Activated CD8-positive, alpha-beta memory T cell treated with anti-CD3 and anti-CD28 coated beads, Interleukin-2, amount 10 ng/mL, durations not matched to agents 7 days and 5 days (primary cell): Measurements from ENCODE around the gene GPR179. TPM values are rescaled to one million over a fixed set of nuclear protein-coding genes. Genes with fewer than 3 reads are reported as not detected.

Source experiments
- ATAC-seq: fragments of 150-1000 bp; cut with Tn5 transposase; one replicate; pipeline ENCODE4 v1.10.0; 2021; ENCODE audit warnings: moderate library complexity
- CTCF ChIA-PET: fragments of 350-600 bp; sonication (Branson Sonifier 250); formaldehyde crosslinking; loops from one replicate; lab custom pipeline; 2021; ENCODE audit warnings: antibody characterized with exemption; lab: Charles Lee
- DNase-seq: peaks from one replicate; pipeline ENCODE4 v3.0.0-alpha.2; 2020
- H3K27ac Mint-ChIP-seq: one replicate; pipeline ENCODE4 v1.8.0; 2021; ENCODE audit warnings: mild to moderate bottlenecking, mixed read lengths
- H3K27me3 Mint-ChIP-seq: one replicate; pipeline ENCODE4 v1.8.0; 2021; ENCODE audit warnings: mixed read lengths
- H3K36me3 Mint-ChIP-seq: one replicate; pipeline ENCODE4 v1.8.0; 2021; ENCODE audit warnings: mild to moderate bottlenecking, mixed read lengths
- H3K4me1 Mint-ChIP-seq: one replicate; pipeline ENCODE4 v1.8.0; 2021; ENCODE audit warnings: mixed read lengths
- H3K4me3 Mint-ChIP-seq: one replicate; pipeline ENCODE4 v1.8.0; 2021; ENCODE audit warnings: mild to moderate bottlenecking, moderate library complexity, mixed read lengths
- H3K9me3 Mint-ChIP-seq: one replicate; pipeline ENCODE4 v1.8.0; 2022; ENCODE audit warnings: low read depth, mixed read lengths
- total RNA-seq, 2 experiments: library from RNA; stranded (reverse); gene quantifications; one replicate each; pipeline ENCODE4 v1.2.3, GENCODE V29; 2021

GPR179 gene
- total RNA-seq, 2 experiments from 2014 or later = 0.02 TPM; not detected in 1

GRCh38 chr17:38338053-38338452 is 5.7 kb downstream of the GPR179 start:
- no peak overlapping the region for H3K27ac Mint-ChIP-seq
- no peaks in the 10 kb centered on the region for H3K9me3 Mint-ChIP-seq
- no peaks in the 10 kb centered on the region for H3K4me1 Mint-ChIP-seq
- peaks cover 4% of the 10 kb centered on the region for H3K27me3 Mint-ChIP-seq
- no peaks in the 10 kb centered on the region for H3K36me3 Mint-ChIP-seq
- H3K4me3 Mint-ChIP-seq = no peak overlapping the region
- no peak for DNase-seq
- no peak for ATAC-seq
- CTCF ChIA-PET = interaction anchor here (0.9 to 2.5 kb wide), 2 partner anchors 11 to 86 kb away, joined by 3 to 18 read pairs; no protein-coding TSS in a partner anchor

- Mint-ChIP-seq H3K4me1 (no peaks in the 10 kb centered on the region), H3K9me3 (no peaks in the 10 kb centered on the region), H3K27ac (no peak overlapping the region), H3K27me3 (peaks cover 4% of the 10 kb centered on the region), H3K4me3 (no peak overlapping the region), H3K36me3 (no peaks in the 10 kb centered on the region)
- ATAC-seq (no peak), DNase-seq (no peak)
- CTCF ChIA-PET = no interaction called here
Measured at GRCh38 chr17:38336838-38337237, 6.9 kb downstream of the GPR179 start.

GRCh38 chr17:38334480-38335364 is 9.0 kb downstream of the GPR179 start:
- no peak overlapping the region for H3K27ac Mint-ChIP-seq
- CTCF ChIA-PET = interaction anchor here (1.0 to 2.8 kb wide), 5 partner anchors 8 to 224 kb away, joined by 3 to 15 read pairs (median 4); no protein-coding TSS in a partner anchor
- no peak for ATAC-seq
- no peak for DNase-seq
- H3K36me3 Mint-ChIP-seq = no peaks in the 10 kb centered on the region
- H3K4me1 Mint-ChIP-seq = no peaks in the 10 kb centered on the region
- H3K4me3 Mint-ChIP-seq = no peak overlapping the region
- no peaks in the 10 kb centered on the region for H3K9me3 Mint-ChIP-seq
- no peaks in the 10 kb centered on the region for H3K27me3 Mint-ChIP-seq

GRCh38 chr17:38333635-38334295 is 10.0 kb downstream of the GPR179 start:
- H3K27ac Mint-ChIP-seq = no peak overlapping the region
- DNase-seq = peak; percentile 66
- H3K9me3 Mint-ChIP-seq = no peaks in the 10 kb centered on the region
- peak; percentile 70 for ATAC-seq
- H3K4me1 Mint-ChIP-seq = no peaks in the 10 kb centered on the region
- H3K4me3 Mint-ChIP-seq = no peak overlapping the region
- CTCF ChIA-PET = interaction anchor here (0.6 to 2.8 kb wide), 8 partner anchors 10 to 225 kb away, joined by 3 to 15 read pairs (median 4); no protein-coding TSS in a partner anchor
- H3K36me3 Mint-ChIP-seq = no peaks in the 10 kb centered on the region
- H3K27me3 Mint-ChIP-seq = no peaks in the 10 kb centered on the region

GRCh38 chr17:38332735-38333134 is 11.0 kb downstream of the GPR179 start:
- no peaks in the 10 kb centered on the region for H3K9me3 Mint-ChIP-seq
- CTCF ChIA-PET = interaction anchor here (0.8 to 2.8 kb wide), 7 partner anchors 9 to 83 kb away, joined by 3 to 15 read pairs (median 6); no protein-coding TSS in a partner anchor
- no peaks in the 10 kb centered on the region for H3K36me3 Mint-ChIP-seq
- no peak for ATAC-seq
- no peak for DNase-seq
- no peaks in the 10 kb centered on the region for H3K4me1 Mint-ChIP-seq
- no peak overlapping the region for H3K4me3 Mint-ChIP-seq
- no peak overlapping the region for H3K27ac Mint-ChIP-seq
- no peaks in the 10 kb centered on the region for H3K27me3 Mint-ChIP-seq

- Mint-ChIP-seq H3K4me1 (peaks cover 5% of the 10 kb centered on the region), H3K36me3 (no peaks in the 10 kb centered on the region), H3K4me3 (no peak overlapping the region), H3K27me3 (no peaks in the 10 kb centered on the region), H3K9me3 (no peaks in the 10 kb centered on the region), H3K27ac (no peak overlapping the region)
- CTCF ChIA-PET = interaction anchor here (1.2 to 2.0 kb wide), 3 partner anchors 9 to 84 kb away, joined by 4 to 13 read pairs (median 9); no protein-coding TSS in a partner anchor
- DNase-seq = no peak
- no peak for ATAC-seq
Measured at GRCh38 chr17:38330941-38331411, 12.8 kb downstream of the GPR179 start.

GRCh38 chr17:38329808-38330730 is 13.7 kb downstream of the GPR179 start:
- no peaks in the 10 kb centered on the region for H3K9me3 Mint-ChIP-seq
- ATAC-seq (no peak), DNase-seq (no peak)
- no peak overlapping the region for H3K27ac Mint-ChIP-seq
- no peaks in the 10 kb centered on the region for H3K36me3 Mint-ChIP-seq
- no peaks in the 10 kb centered on the region for H3K27me3 Mint-ChIP-seq
- H3K4me3 Mint-ChIP-seq = no peak overlapping the region
- H3K4me1 Mint-ChIP-seq = peaks cover 5% of the 10 kb centered on the region
- CTCF ChIA-PET = interaction anchor here (2.0 kb wide), 1 partner anchor 8 kb away, joined by 13 read pairs; no protein-coding TSS in a partner anchor

GRCh38 chr17:38329284-38329683 is 14.5 kb downstream of the GPR179 start:
- ATAC-seq (no peak), DNase-seq (no peak)
- CTCF ChIA-PET = no interaction called here
- Mint-ChIP-seq H3K36me3 (no peaks in the 10 kb centered on the region), H3K27ac (no peak overlapping the region), H3K4me3 (no peak overlapping the region), H3K27me3 (no peaks in the 10 kb centered on the region), H3K4me1 (peaks cover 5% of the 10 kb centered on the region), H3K9me3 (no peaks in the 10 kb centered on the region)

GRCh38 chr17:38328620-38329019 is 15.1 kb downstream of the GPR179 start:
- DNase-seq (no peak), ATAC-seq (no peak)
- Mint-ChIP-seq H3K36me3 (peaks cover 3% of the 10 kb centered on the region), H3K4me3 (no peak overlapping the region), H3K27me3 (no peaks in the 10 kb centered on the region), H3K4me1 (peaks cover 5% of the 10 kb centered on the region), H3K9me3 (no peaks in the 10 kb centered on the region), H3K27ac (no peak overlapping the region)
- CTCF ChIA-PET = interaction anchor here (1.1 to 1.5 kb wide), 2 partner anchors 10 to 64 kb away, joined by 3 read pairs; no protein-coding TSS in a partner anchor

- H3K27me3 Mint-ChIP-seq = no peaks in the 10 kb centered on the region
- peaks cover 5% of the 10 kb centered on the region for H3K4me1 Mint-ChIP-seq
- no peak overlapping the region for H3K4me3 Mint-ChIP-seq
- DNase-seq = no peak
- CTCF ChIA-PET = interaction anchor here (1.1 to 1.5 kb wide), 2 partner anchors 9 to 65 kb away, joined by 3 read pairs; no protein-coding TSS in a partner anchor
- H3K9me3 Mint-ChIP-seq = no peaks in the 10 kb centered on the region
- ATAC-seq = no peak
- peaks cover 3% of the 10 kb centered on the region for H3K36me3 Mint-ChIP-seq
- H3K27ac Mint-ChIP-seq = no peak overlapping the region
Measured at GRCh38 chr17:38327936-38328335, 15.8 kb downstream of the GPR179 start.

GRCh38 chr17:38326996-38327792 is 16.6 kb downstream of the GPR179 start:
- Mint-ChIP-seq H3K9me3 (no peaks in the 10 kb centered on the region), H3K36me3 (peaks cover 7% of the 10 kb centered on the region), H3K4me3 (no peak overlapping the region), H3K27me3 (no peaks in the 10 kb centered on the region), H3K4me1 (peaks cover 5% of the 10 kb centered on the region), H3K27ac (peak overlapping the region; percentile 3)
- DNase-seq = no peak
- CTCF ChIA-PET = interaction anchor here (0.7 to 2.0 kb wide), 4 partner anchors 8 to 66 kb away, joined by 3 to 7 read pairs (median 3); no protein-coding TSS in a partner anchor
- no peak for ATAC-seq
